ENCODE data around the gene RPL37. TPM values are rescaled to one million over a fixed set of nuclear protein-coding genes. Genes with fewer than 3 reads are reported as not detected.

The RPL37 gene
- total and polyA plus RNA-seq, 9 of the 15 experiments (the other 6 are each of a cell fraction or from before 2014, with no cell fraction given) = 2,342 to 7,963 (median 4,091) TPM

GRCh38 chr5:40871177-40871576 is 36.2 kb upstream of the RPL37 start:
- Histone ChIP-seq H3K27me3 (ENCODE audit: control insufficient read depth in 2 of 2, insufficient read depth in 2 of 2, low read length in 2 of 2) (peaks cover 0 to 5% of the 10 kb centered on the region in 2 experiments; a peak in 3 of 5 replicates), H3K4me2 (ENCODE audit: insufficient read depth, low read length) (no peak overlapping the region), H4K20me1 (replicated peaks; ENCODE audit: control insufficient read depth, insufficient read depth, low read length) (no peaks in the 10 kb centered on the region), H3K4me1 (replicated peaks in 1 of 2; ENCODE audit: control insufficient read depth in 2 of 2, insufficient read depth in 2 of 2, low read length in 2 of 2) (no peaks in the 10 kb centered on the region), H3K27ac (ENCODE audit: extremely low read depth, low read depth, low read length) (no peak overlapping the region), H3K9ac (ENCODE audit: insufficient read depth in 1 of 2, low read depth in 2 of 2, low read length in 2 of 2) (no peak overlapping the region), H3K4me3 (no peak overlapping the region), H3K79me2 (ENCODE audit: control insufficient read depth, insufficient read depth, low read length) (no peaks in the 10 kb centered on the region), H3K36me3 (ENCODE audit: control insufficient read depth, insufficient read depth, low read length) (no peaks in the 10 kb centered on the region), H2AFZ (ENCODE audit: low read depth, low read length) (no peak overlapping the region), H3K9me3 (replicated peaks; ENCODE audit: control insufficient read depth, insufficient read depth, low read depth, low read length) (no peaks in the 10 kb centered on the region), H3K9me1 (ENCODE audit: control insufficient read depth, insufficient read depth, low read length) (no peaks in the 10 kb centered on the region)
- DNase-seq (ENCODE audit: extremely low read depth in 1 of 4, low spot score in 3 of 4) = no peak
- ChIA-PET POLR2A (interaction anchor here (0.6 to 0.8 kb wide), 2 partner anchors 13 to 46 kb away, joined by 3 to 4 read pairs; no protein-coding TSS in a partner anchor), CTCF (ENCODE audit: low intra/inter-chr PET ratio) (no interaction called here)
- in situ Hi-C loops (cut with MboI) = no loop called here
- 4% methylated on average over 4 of the region's 4 CpGs for WGBS (ENCODE audit: insufficient coverage, low coverage, missing lambda C conversion rate)
- no TSS peak for BruUV-seq (replicated peaks)
- intact Hi-C loops (cut with micrococcal nuclease) = loop anchor here (10.0 kb wide), 1 partner anchor 1156 kb away; no protein-coding TSS in a partner anchor
- no peak for ATAC-seq
- FAIRE-seq = no peak
- TF ChIP-seq ZNF407 (IDR thresholded peaks at IDR 0.05; ENCODE audit: low read depth) (no peak), SMAD1 (IDR thresholded peaks at IDR 0.05; ENCODE audit: low read depth, low read length, partially characterized antibody) (no peak), NFE2 (IDR thresholded peaks at IDR 0.05; ENCODE audit: low read depth) (peak; percentile 20; the same call in 1 of the 2 replicates), GTF3C2 (IDR thresholded peaks at IDR 0.05; ENCODE audit: borderline replicate concordance, extremely low read depth, insufficient read length) (no peak), ZNF124 (CRISPR knock-in tag; IDR thresholded peaks at IDR 0.05) (no peak), TFAM (CRISPR knock-in tag; conservative IDR thresholded peaks at IDR 0.05) (no peak)
